Epithelial cell of prostate (primary cell): ENCODE results near the gene KCNJ2.

Source experiments
- DNase-seq: peaks from one replicate; pipeline ENCODE4 v3.0.0-alpha.2; 2011; ENCODE audit warnings: low read depth, low spot score
- H3K27ac ChIP-seq: fragments of 450-650 bp; 2 replicates; pipeline ENCODE4 v1.5.1; 2017; ENCODE audit warnings: mild to moderate bottlenecking

KCNJ2 gene

GRCh38 chr17:70168977-70169708 lies at the start of gene KCNJ2:
TSS of gene KCNJ2 (plus strand) at chr17:70169532. CDS start at chr17:70175040, 5,508 bp downstream.
- DNase-seq: peak; percentile 24

GRCh38 chr17:70119545-70119944 lies 49.8 kb upstream of the KCNJ2 start:
- no peak overlapping the region for H3K27ac ChIP-seq
- DNase-seq: no peak

More at GRCh38 chr17:70168977-70169708, at the start of gene KCNJ2:
- no peak within 1 kb of the TSS for H3K27ac ChIP-seq

- no peak for DNase-seq
- no peak overlapping the region for H3K27ac ChIP-seq
These were observed 49.3 kb upstream of the KCNJ2 start for GRCh38 chr17:70119983-70120382.

GRCh38 chr17:70120425-70120824 lies 48.9 kb upstream of the KCNJ2 start:
- H3K27ac ChIP-seq: no peak overlapping the region
- no peak for DNase-seq

- H3K27ac ChIP-seq: no peak overlapping the region
- no peak for DNase-seq
These were observed 48.2 kb upstream of the KCNJ2 start for GRCh38 chr17:70121126-70121525.

- no peak for DNase-seq
- no peak overlapping the region for H3K27ac ChIP-seq
These were observed 46.1 kb upstream of the KCNJ2 start for GRCh38 chr17:70123193-70123592.

GRCh38 chr17:70124723-70125122 lies 44.6 kb upstream of the KCNJ2 start:
- H3K27ac ChIP-seq: no peak overlapping the region
- no peak for DNase-seq

- DNase-seq: no peak
- no peak overlapping the region for H3K27ac ChIP-seq
These were observed 42.0 kb upstream of the KCNJ2 start for GRCh38 chr17:70127221-70127873.

GRCh38 chr17:70128727-70129238 lies 40.5 kb upstream of the KCNJ2 start:
- H3K27ac ChIP-seq: no peak overlapping the region
- no peak for DNase-seq

GRCh38 chr17:70130289-70130688 lies 39.0 kb upstream of the KCNJ2 start:
- no peak for DNase-seq
- H3K27ac ChIP-seq: no peak overlapping the region

GRCh38 chr17:70132505-70132904 lies 36.8 kb upstream of the KCNJ2 start:
- no peak for DNase-seq

GRCh38 chr17:70134042-70134441 lies 35.3 kb upstream of the KCNJ2 start:
- DNase-seq: no peak
- no peak overlapping the region for H3K27ac ChIP-seq

More at GRCh38 chr17:70132505-70132904, 36.8 kb upstream of the KCNJ2 start:
- H3K27ac ChIP-seq: no peak overlapping the region

GRCh38 chr17:70134777-70135176 lies 34.6 kb upstream of the KCNJ2 start:
- DNase-seq: no peak
- H3K27ac ChIP-seq: no peak overlapping the region

- DNase-seq: no peak
- no peak overlapping the region for H3K27ac ChIP-seq
These were observed 33.2 kb upstream of the KCNJ2 start for GRCh38 chr17:70136131-70136530.

GRCh38 chr17:70137451-70138230 lies 31.7 kb upstream of the KCNJ2 start:
- peak overlapping the region; percentile 41 for H3K27ac ChIP-seq
- DNase-seq: peak; percentile 64

GRCh38 chr17:70138291-70138865 lies 31.0 kb upstream of the KCNJ2 start:
- no peak for DNase-seq
- peak overlapping the region; percentile 41 for H3K27ac ChIP-seq

- no peak for DNase-seq
- no peak overlapping the region for H3K27ac ChIP-seq
These were observed 29.8 kb upstream of the KCNJ2 start for GRCh38 chr17:70139449-70139993.

- no peak for DNase-seq
- no peak overlapping the region for H3K27ac ChIP-seq
These were observed 25.0 kb upstream of the KCNJ2 start for GRCh38 chr17:70144260-70144846.

GRCh38 chr17:70153210-70153609 lies 16.1 kb upstream of the KCNJ2 start:
- DNase-seq: no peak
- H3K27ac ChIP-seq: no peak overlapping the region

- DNase-seq: no peak
- H3K27ac ChIP-seq: no peak overlapping the region
These were observed 12.2 kb upstream of the KCNJ2 start for GRCh38 chr17:70157151-70157550.
